ENCODE data around the gene RAB8B. TPM values are rescaled to one million over a fixed set of nuclear protein-coding genes. Genes with fewer than 3 reads are reported as not detected.

The RAB8B gene
- total RNA-seq, 1 experiment from 2014 or later, result 8.5 TPM

- CTCF ChIA-PET, result no interaction called here
These were observed 7.4 kb downstream of the RAB8B start for GRCh38 chr15:63196842-63197241.

GRCh38 chr15:63197626-63198025, 8.2 kb downstream of the RAB8B start:
- ChIA-PET CTCF (no interaction called here), POLR2A (ENCODE audit: unreplicated experiment) (no interaction called here)
- no peak overlapping the region for H3K27ac ChIP-seq (ENCODE audit: low read length)
- H3K36me3 ChIP-seq (ENCODE audit: low read depth, low read length), result no peaks in the 10 kb centered on the region
- DNase-seq (no peak), ATAC-seq (no peak)
- no TSS peak for BruUV-seq (replicated peaks)
- H4K20me1 ChIP-seq (ENCODE audit: low read length), result no peaks in the 10 kb centered on the region
- peaks cover 49% of the 10 kb centered on the region for H3K4me1 ChIP-seq (ENCODE audit: insufficient read depth, low read length)
- H3K4me3 ChIP-seq (ENCODE audit: low read length), result no peak overlapping the region
- H3K9me2 ChIP-seq (replicated peaks; ENCODE audit: low read length), result no peaks in the 10 kb centered on the region
- H3K4me2 ChIP-seq (ENCODE audit: low read length), result no peak overlapping the region
- H2AFZ ChIP-seq (ENCODE audit: low read length), result no peak overlapping the region
- H3K9me3 ChIP-seq (ENCODE audit: low read length), result no peaks in the 10 kb centered on the region
- intact Hi-C loops (cut with micrococcal nuclease), result loop anchor here (2.0 to 10.0 kb wide), 2 partner anchors 39 to 73 kb away; partner anchors contain the start of gene LACTB
- TF ChIP-seq EZH2phosphoT487 (IDR thresholded peaks at IDR 0.05; ENCODE audit: borderline replicate concordance, low read length) (no peak), CTCF (conservative IDR thresholded peaks at IDR 0.05; ENCODE audit: low read depth, low read length) (no peak), EZH2 (IDR thresholded peaks at IDR 0.05; ENCODE audit: low read length, unreplicated experiment) (no peak)
- no peak overlapping the region for H3K9ac ChIP-seq (ENCODE audit: low read length)
- no peaks in the 10 kb centered on the region for H3K27me3 ChIP-seq (ENCODE audit: low read length)
- H3F3A ChIP-seq (ENCODE audit: low read length, unreplicated experiment), result no peaks in the 10 kb centered on the region
- H3K79me2 ChIP-seq (ENCODE audit: low read length), result peaks cover 50% of the 10 kb centered on the region

More at GRCh38 chr15:63196842-63197241, 7.4 kb downstream of the RAB8B start:
- no peaks in the 10 kb centered on the region for H3K9me2 ChIP-seq (replicated peaks; ENCODE audit: low read length)
- H3K4me3 ChIP-seq (ENCODE audit: low read length), result no peak overlapping the region
- TF ChIP-seq EZH2phosphoT487 (IDR thresholded peaks at IDR 0.05; ENCODE audit: borderline replicate concordance, low read length) (no peak), CTCF (conservative IDR thresholded peaks at IDR 0.05; ENCODE audit: low read depth, low read length) (no peak), EZH2 (IDR thresholded peaks at IDR 0.05; ENCODE audit: low read length, unreplicated experiment) (no peak)
- no peak overlapping the region for H3K9ac ChIP-seq (ENCODE audit: low read length)
- no peaks in the 10 kb centered on the region for H3K9me3 ChIP-seq (ENCODE audit: low read length)
- DNase-seq (no peak), ATAC-seq (no peak)
- POLR2A ChIA-PET (ENCODE audit: unreplicated experiment), result no interaction called here
- peaks cover 46% of the 10 kb centered on the region for H3K4me1 ChIP-seq (ENCODE audit: insufficient read depth, low read length)
- no peak overlapping the region for H3K27ac ChIP-seq (ENCODE audit: low read length)
- no peak overlapping the region for H3K4me2 ChIP-seq (ENCODE audit: low read length)
- peaks cover 58% of the 10 kb centered on the region for H3K79me2 ChIP-seq (ENCODE audit: low read length)
- no TSS peak for BruUV-seq (replicated peaks)
- intact Hi-C loops (cut with micrococcal nuclease), result loop anchor here (10.0 kb wide), 1 partner anchor 72 kb away; the partner anchor contains the start of gene LACTB
- H4K20me1 ChIP-seq (ENCODE audit: low read length), result no peaks in the 10 kb centered on the region
- no peaks in the 10 kb centered on the region for H3F3A ChIP-seq (ENCODE audit: low read length, unreplicated experiment)
- no peak overlapping the region for H2AFZ ChIP-seq (ENCODE audit: low read length)
- no peaks in the 10 kb centered on the region for H3K27me3 ChIP-seq (ENCODE audit: low read length)
- H3K36me3 ChIP-seq (ENCODE audit: low read depth, low read length), result no peaks in the 10 kb centered on the region

GRCh38 chr15:63198371-63199250, 9.2 kb downstream of the RAB8B start:
- Histone ChIP-seq H3K9ac (ENCODE audit: low read length) (no peak overlapping the region), H3K79me2 (ENCODE audit: low read length) (peaks cover 41% of the 10 kb centered on the region), H3K4me2 (ENCODE audit: low read length) (peak overlapping the region; percentile 64), H3K9me3 (ENCODE audit: low read length) (no peaks in the 10 kb centered on the region), H3K9me2 (replicated peaks; ENCODE audit: low read length) (no peaks in the 10 kb centered on the region), H3K4me3 (ENCODE audit: low read length) (peak overlapping the region; percentile 2; the same call in 1 of the 2 replicates), H4K20me1 (ENCODE audit: low read length) (no peaks in the 10 kb centered on the region), H3K4me1 (ENCODE audit: insufficient read depth, low read length) (peaks cover 58% of the 10 kb centered on the region), H3F3A (ENCODE audit: low read length, unreplicated experiment) (no peaks in the 10 kb centered on the region), H2AFZ (ENCODE audit: low read length) (no peak overlapping the region), H3K27ac (ENCODE audit: low read length) (peak overlapping the region; percentile 62), H3K27me3 (ENCODE audit: low read length) (no peaks in the 10 kb centered on the region), H3K36me3 (ENCODE audit: low read depth, low read length) (no peaks in the 10 kb centered on the region)
- peak; percentile 74 for ATAC-seq
- peak; percentile 72 for DNase-seq
- CTCF ChIA-PET, result no interaction called here
- intact Hi-C loops (cut with micrococcal nuclease), result loop anchor here (2.0 to 10.0 kb wide), 2 partner anchors 38 to 74 kb away; partner anchors contain the start of gene LACTB
- no TSS peak for BruUV-seq (replicated peaks)
- TF ChIP-seq EZH2phosphoT487 (IDR thresholded peaks at IDR 0.05; ENCODE audit: borderline replicate concordance, low read length), result no peak
- POLR2A ChIA-PET (ENCODE audit: unreplicated experiment), result interaction anchor here (0.7 kb wide), 1 partner anchor 265 kb away, joined by 3 read pairs; no protein-coding TSS in a partner anchor
